HG03460 (cell line): ENCODE data around the gene CEP83.
A peak's percentile ranks its signal among the peaks of the same experiment; 100 is the strongest.
"Not testable (repeated sequence)": the region's sequence is repeated elsewhere in the genome, so short reads cannot be mapped to it uniquely, and the experiment has no call there.

Source experiments
- ATAC-seq: cut with Tn5 transposase; IDR thresholded peaks from one replicate; pipeline ENCODE4 v1.9.1; 2021; ENCODE audit not compliant: unreplicated experiment

Gene CEP83, protein sequence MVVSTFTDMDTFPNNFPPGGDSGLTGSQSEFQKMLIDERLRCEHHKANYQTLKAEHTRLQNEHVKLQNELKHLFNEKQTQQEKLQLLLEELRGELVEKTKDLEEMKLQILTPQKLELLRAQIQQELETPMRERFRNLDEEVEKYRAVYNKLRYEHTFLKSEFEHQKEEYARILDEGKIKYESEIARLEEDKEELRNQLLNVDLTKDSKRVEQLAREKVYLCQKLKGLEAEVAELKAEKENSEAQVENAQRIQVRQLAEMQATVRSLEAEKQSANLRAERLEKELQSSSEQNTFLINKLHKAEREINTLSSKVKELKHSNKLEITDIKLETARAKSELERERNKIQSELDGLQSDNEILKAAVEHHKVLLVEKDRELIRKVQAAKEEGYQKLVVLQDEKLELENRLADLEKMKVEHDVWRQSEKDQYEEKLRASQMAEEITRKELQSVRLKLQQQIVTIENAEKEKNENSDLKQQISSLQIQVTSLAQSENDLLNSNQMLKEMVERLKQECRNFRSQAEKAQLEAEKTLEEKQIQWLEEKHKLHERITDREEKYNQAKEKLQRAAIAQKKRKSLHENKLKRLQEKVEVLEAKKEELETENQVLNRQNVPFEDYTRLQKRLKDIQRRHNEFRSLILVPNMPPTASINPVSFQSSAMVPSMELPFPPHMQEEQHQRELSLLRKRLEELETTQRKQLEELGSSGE

DNA sequence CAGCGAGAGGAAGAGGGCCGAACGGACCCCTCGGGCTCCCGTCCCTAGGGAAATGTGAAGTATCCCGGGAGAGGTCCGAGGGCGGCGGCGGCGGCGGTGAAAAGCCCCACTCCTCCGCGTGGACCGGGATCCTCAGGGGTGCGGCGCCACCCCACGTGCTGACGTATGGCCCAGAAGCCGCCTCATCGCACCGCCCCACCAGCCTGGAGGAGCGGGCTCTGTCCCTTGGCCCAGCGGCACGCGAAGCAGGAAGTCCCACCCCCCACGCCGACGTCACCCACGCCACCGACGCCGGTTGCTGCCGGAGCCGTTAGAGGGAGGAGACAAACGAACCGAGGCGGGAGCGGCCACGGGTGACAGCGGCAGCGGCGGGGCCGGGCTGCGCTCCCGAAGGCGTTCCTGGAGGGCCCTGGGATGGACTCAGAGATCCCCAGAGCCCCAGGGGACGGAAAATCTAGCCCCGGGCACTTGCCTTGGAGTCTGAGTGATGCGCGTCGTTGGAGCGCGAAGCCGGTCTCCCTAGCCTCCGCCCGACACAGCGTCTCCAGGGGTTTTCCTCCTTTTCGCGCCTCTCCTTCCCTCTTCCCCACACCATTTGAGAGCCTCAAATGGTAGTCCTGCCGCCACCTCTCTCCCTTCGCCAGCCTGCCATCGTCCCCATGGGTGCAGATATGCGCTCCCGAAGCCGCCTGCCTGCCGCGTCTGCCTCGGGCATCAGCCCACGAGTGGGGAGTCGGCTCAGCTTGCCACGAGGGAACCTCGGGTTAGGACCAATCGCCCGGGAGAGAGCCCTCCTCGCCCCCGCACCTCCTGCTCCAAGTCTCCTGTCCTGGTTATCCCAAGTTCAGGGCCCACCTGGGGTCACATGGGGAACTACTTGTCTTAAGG is at the start of gene CEP83:
Gene CEP83, minus strand, starts transcription at position 140 of the 888 bp plus-strand sequence. CDS start 47,377 bp downstream, outside the sequence.
- peak; percentile 97 for ATAC-seq

DNA sequence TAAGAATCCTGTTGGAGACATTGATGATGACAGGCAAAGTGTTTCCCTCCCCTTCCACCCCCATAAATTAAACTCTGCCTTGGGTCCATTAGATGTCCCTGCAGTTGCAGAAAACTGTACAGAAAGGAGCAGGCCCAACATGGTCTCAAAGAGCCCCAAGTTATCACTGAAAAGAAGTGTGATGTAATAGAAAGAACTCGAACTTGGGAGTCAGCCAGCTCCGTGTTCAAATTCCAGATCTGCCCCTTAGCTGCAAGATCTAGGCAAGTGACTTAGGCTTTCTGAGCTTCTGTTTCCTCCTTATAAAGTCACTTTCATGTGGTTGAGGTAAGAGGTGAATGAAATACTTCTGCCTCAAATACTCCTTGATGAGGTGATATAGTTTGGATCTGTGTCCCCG is 49.6 kb upstream of the CEP83 start:
- ATAC-seq, result no peak

- ATAC-seq, result no peak
Measured at GRCh38 chr12:94507455-94507854, 47.8 kb upstream of the CEP83 start.

DNA sequence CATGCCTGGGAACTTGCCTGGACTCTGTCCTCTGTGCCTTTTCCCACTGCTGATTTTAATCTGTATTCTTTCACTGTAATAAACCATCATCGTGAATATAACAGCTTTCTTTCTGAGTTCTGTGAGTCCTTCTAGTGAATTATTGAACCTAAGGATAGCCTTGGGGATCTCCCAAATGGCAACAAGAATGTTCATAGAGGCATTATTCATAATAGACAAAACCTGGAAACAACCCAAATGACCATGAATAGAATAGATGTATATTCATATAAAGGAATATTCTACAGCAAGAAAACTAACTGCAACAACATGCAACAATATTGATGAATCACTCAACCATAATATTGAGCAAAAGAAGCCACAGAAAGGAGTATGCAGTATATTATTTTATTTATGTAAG is 44.7 kb upstream of the CEP83 start:
- no peak for ATAC-seq

- ATAC-seq, result no peak
Measured at GRCh38 chr12:94503619-94504018, 44.0 kb upstream of the CEP83 start.

DNA sequence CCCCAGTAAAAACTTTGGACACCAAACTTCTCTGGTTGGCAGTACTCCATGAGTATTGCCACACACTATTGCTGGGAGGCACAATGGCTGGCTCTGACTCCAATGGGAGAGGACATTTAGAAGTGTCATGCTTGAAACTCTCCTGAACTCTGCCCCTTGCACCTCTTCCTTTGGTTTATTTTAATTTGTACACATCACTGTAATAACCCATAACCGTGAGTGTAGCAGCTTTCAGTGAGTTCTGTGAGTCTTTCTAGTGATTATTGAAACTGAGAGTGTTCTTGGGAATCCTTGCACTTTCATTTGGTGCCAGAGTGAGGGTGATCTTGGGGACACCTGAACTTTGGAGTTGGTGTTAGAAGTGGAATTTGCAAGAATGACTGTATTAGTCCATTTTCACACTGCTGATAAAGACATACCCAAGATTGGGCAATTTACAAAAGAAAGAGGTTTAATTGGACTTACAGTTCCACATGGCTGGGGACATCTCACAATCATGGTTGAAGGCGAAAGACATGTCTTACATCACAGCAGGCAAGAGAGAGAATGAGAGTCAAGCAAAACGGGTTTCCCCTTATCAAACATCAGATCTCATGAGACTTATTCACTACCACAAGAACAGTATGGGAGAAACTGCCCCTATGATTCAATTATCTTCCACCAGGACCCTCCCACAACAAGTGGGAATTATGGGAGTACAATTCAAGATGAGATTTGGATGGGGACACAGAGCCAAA is 41.3 kb upstream of the CEP83 start:
- ATAC-seq, result no peak

- ATAC-seq, result no peak
Measured at GRCh38 chr12:94498698-94499097, 39.0 kb upstream of the CEP83 start.

- ATAC-seq, result no peak
Measured at GRCh38 chr12:94498073-94498472, 38.4 kb upstream of the CEP83 start.

DNA sequence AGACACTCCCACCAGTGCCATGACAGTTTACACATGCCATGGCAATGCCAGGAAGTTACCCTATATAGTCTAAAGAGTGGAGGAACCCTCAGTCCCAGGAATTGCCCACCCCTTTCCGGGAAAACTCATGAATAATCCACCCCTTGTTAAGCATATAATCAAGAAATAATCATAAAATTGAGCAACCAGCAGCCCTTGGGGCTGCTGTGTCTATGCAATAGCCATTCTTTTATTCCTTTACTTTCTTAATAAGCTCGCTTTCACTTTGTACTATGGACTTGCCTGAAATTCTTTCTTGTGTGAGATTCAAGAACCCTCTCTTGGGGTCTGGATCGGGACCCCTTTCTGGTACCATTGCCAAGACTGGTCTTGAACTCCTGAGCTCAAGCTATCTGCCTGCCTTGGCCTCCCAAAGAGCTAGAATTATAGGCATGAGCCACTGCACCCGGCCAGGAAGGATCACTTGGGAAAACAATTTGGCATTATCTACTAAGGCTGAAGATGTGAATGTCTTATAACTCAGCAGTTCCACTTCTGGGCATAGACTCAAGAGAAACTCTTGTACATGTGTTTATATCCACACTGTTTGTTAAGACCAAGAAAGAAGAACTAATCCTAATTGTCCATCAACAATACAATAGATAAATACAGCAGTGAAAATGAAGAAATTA is 35.9 kb upstream of the CEP83 start:
- no peak for ATAC-seq

- no peak for ATAC-seq
Measured at GRCh38 chr12:94491489-94491888, 31.8 kb upstream of the CEP83 start.

- ATAC-seq, result peak; percentile 95
Measured at GRCh38 chr12:94488463-94488862, 28.8 kb upstream of the CEP83 start.

- ATAC-seq, result no peak
Measured at GRCh38 chr12:94481734-94482133, 22.1 kb upstream of the CEP83 start.

DNA sequence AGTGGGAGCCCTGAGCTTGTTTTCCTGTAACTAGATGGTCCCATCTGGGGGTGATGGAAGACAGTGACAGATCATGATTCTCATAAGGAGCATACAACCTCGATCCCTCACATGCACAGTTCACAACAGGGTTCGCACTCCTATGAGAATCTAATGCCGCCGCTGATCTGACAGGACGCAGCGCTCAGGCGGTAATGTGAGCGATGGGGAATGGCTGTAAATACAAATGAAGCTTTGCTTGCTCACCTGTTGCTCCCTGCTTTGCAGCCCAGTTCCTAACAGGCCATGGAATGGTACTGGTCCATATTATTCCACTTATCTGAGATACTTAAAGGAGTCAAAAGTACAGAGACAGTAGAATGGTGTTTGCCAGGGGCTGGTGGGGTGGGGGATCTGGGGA is 9.9 kb upstream of the CEP83 start:
- ATAC-seq, result no peak

DNA sequence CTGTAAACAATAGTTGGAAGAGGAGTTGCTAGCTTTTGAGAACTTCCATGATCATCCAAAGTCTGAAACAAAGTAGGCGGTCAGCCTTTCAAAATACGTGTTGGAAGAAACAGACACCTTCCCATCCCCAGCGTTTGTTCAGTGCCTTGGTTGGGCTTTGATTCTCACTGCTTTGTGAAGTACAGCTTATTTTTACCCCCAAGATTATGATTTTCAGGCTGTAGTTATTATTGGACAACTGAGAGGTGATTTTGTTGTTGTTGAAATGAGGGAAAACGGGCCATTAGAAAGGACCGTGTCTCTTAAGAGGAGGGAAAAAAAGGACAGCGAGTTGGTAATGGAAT is 921 bp upstream of the CEP83 start:
- no peak for ATAC-seq

DNA sequence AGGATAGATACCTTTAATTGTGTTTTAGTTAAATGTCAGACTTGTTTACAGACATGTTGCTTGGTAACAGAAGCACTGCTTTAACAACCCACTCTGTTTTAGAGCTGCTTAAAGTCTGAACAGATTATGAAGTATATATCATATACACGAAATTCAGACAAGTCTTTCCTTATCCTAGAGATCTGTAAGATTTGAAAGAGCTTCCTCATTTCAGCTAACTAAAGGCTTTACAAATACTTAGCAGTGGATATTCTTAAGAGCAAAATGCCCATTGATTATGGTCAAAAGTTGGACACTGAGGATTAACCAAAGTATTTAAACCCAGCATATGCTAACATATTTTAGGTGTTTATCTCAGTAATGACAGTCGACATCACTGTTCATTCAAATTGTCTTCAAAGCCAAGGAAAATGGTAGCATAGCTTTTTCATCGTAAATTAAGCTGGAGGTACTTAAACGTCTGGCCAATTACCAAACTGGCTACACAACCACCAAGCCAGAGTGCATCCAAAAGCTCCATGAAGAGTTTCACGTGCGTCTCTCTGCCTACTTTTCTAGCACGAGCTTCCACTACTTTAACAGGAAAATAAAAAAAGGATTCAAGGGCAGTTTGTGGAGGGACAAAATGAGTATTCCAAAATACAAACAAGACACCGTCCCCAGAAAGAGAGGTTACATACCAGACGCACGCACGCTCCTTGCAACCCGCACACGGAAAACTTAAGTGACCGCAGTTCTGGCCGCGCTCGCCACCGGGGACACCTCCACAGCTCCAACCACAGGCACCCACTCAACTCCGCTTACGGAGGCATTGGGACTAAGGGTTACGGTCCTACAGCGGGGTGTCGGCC is 565 bp downstream of the CEP83 start:
- peak; percentile 37 for ATAC-seq

DNA sequence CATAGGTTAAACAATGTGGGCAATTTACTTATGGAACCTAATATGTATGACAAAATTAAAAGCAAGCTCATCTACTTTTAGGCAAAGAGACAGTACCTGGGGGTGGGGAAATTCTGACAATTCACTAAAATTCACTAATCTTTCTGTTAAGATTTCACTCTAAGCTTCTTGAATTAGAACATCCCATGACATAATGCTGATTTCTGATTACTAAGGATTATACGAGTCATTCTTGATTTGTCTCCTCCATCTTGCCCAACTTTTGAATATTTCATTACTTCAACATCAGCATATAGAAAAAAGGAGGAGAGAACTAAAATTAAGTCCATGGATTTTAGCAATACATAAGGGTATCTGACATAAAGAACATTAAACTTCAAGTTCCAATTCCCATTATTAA is 2.4 kb downstream of the CEP83 start:
- no peak for ATAC-seq

- not testable (repeated sequence) for ATAC-seq
Measured at GRCh38 chr12:94454318-94454717, 5.3 kb downstream of the CEP83 start.

GRCh38 chr12:94445662-94446061 is 14.0 kb downstream of the CEP83 start:
- ATAC-seq, result no peak

DNA sequence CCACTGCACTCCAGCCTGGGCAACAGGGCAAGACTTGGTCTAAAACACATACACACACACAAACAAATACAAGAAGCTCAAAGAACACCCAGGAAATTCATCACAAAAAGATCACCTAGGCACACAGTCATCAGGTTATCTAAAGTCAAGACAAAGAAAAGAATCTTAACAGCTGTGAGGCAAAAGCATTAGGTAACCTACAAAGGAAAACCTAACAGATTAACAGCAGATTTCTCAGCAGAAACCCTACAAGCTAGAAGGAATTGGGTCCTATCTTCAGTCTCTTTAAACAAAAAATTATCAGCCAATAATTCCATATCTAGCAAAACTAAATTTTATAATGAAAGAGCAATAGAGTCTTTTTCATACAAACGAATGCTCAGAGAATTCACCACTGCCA is 22.4 kb downstream of the CEP83 start:
- no peak for ATAC-seq
